Liver (tissue), 9 donors: ENCODE results near the gene GTF2E1. TPM values are rescaled to one million over a fixed set of nuclear protein-coding genes. Genes with fewer than 3 reads are reported as not detected.

ENCODE experiments used
- DNase-seq: peaks from one replicate; pipeline ENCODE4 v3.0.0-alpha.2; 2017; ENCODE audit warnings: low spot score
- H3K27ac ChIP-seq, 2 donors: one replicate each; pipeline ENCODE4 v1.7.0; 2013; ENCODE audit warnings: inconsistent platforms in 2 of 2, low read length in 2 of 2, control low read depth in 1 of 2, low read depth in 1 of 2, mild to moderate bottlenecking in 1 of 2
- H3K27me3 ChIP-seq, 4 donors: one replicate each; pipeline versions ENCODE4 v1.6.1 to v1.7.0; 2013; ENCODE audit warnings: low read length in 3 of 4, inconsistent platforms in 1 of 4, mild to moderate bottlenecking in 1 of 4, moderate library complexity in 1 of 4; ENCODE audit not compliant: control insufficient read depth in 4 of 4, insufficient read depth in 4 of 4
- H3K36me3 ChIP-seq, 4 donors: one replicate each; pipeline versions ENCODE4 v1.6.1 to v1.7.0; 2013; ENCODE audit warnings: low read length in 3 of 4, mild to moderate bottlenecking in 3 of 4, low read depth in 1 of 4, moderate library complexity in 1 of 4; ENCODE audit not compliant: control insufficient read depth in 4 of 4, insufficient read depth in 3 of 4
- H3K4me1 ChIP-seq, 4 donors: one replicate each; pipeline versions ENCODE4 v1.6.1 to v1.7.0; 2013; ENCODE audit warnings: low read length in 3 of 4, mild to moderate bottlenecking in 3 of 4, moderate library complexity in 1 of 4; ENCODE audit not compliant: control insufficient read depth in 4 of 4, insufficient read depth in 4 of 4
- H3K4me3 ChIP-seq, 3 donors: one replicate each; pipeline versions ENCODE4 v1.6.1 to v1.7.0; 2013; ENCODE audit warnings: low read length in 3 of 3, control low read depth in 1 of 3, low read depth in 1 of 3, mild to moderate bottlenecking in 1 of 3
- H3K9ac ChIP-seq, 2 donors: one replicate each; pipeline ENCODE4 v1.7.0; 2013; ENCODE audit warnings: low read length in 2 of 2, mild to moderate bottlenecking in 2 of 2, moderate library complexity in 2 of 2, control low read depth in 1 of 2, low read depth in 1 of 2
- H3K9me3 ChIP-seq, 4 donors: one replicate each; pipeline versions ENCODE4 v1.6.1 to v1.7.0; 2013; ENCODE audit warnings: low read length in 3 of 4; ENCODE audit not compliant: control insufficient read depth in 4 of 4
- EGR1 ChIP-seq, 2 donors: IDR thresholded peaks; 2 replicates each; pipeline ENCODE4 v1.6.1; 2016 to 2018; ENCODE audit warnings: antibody characterized with exemption in 2 of 2, low read depth in 2 of 2
- FOXA1 ChIP-seq: IDR thresholded peaks from 2 replicates; pipeline ENCODE4 v1.6.1; 2016; ENCODE audit warnings: antibody characterized with exemption
- GABPA ChIP-seq, 2 donors: IDR thresholded peaks in 1 of 2; conservative IDR thresholded peaks in 1 of 2; 2 replicates each; pipeline ENCODE4 v1.6.1; 2016; ENCODE audit warnings: antibody characterized with exemption in 2 of 2, mild to moderate bottlenecking in 1 of 2, moderate library complexity in 1 of 2
- HNF4A ChIP-seq, 2 donors: conservative IDR thresholded peaks; 2 replicates each; pipeline ENCODE4 v1.6.1; 2016; ENCODE audit warnings: antibody characterized with exemption in 2 of 2, mild to moderate bottlenecking in 2 of 2
- HNF4G ChIP-seq: IDR thresholded peaks from 2 replicates; pipeline ENCODE4 v1.6.1; 2016; ENCODE audit warnings: antibody characterized with exemption
- JUND ChIP-seq, 2 donors: IDR thresholded peaks; 2 replicates each; pipeline ENCODE4 v1.6.1; 2016; ENCODE audit warnings: antibody characterized with exemption in 2 of 2
- MAX ChIP-seq: IDR thresholded peaks from 2 replicates; pipeline ENCODE4 v1.6.1; 2016; ENCODE audit warnings: antibody characterized with exemption
- NR2F2 ChIP-seq: IDR thresholded peaks from 2 replicates; pipeline ENCODE4 v1.6.1; 2016; ENCODE audit warnings: antibody characterized with exemption
- RAD21 ChIP-seq, 2 donors: IDR thresholded peaks; 2 replicates each; pipeline ENCODE4 v1.6.1; 2016; ENCODE audit warnings: antibody characterized with exemption in 2 of 2, mild to moderate bottlenecking in 2 of 2
- REST ChIP-seq: IDR thresholded peaks from 2 replicates; pipeline ENCODE4 v1.6.1; 2016; ENCODE audit warnings: antibody characterized with exemption, mild to moderate bottlenecking
- SP1 ChIP-seq: IDR thresholded peaks from 2 replicates; pipeline ENCODE4 v1.6.1; 2018; ENCODE audit warnings: antibody characterized with exemption, mild to moderate bottlenecking
- TAF1 ChIP-seq: conservative IDR thresholded peaks from 2 replicates; pipeline ENCODE4 v1.6.1; 2016; ENCODE audit warnings: antibody characterized with exemption, mild to moderate bottlenecking
- YY1 ChIP-seq: IDR thresholded peaks from 2 replicates; pipeline ENCODE4 v1.6.1; 2016; ENCODE audit warnings: antibody characterized with exemption, mild to moderate bottlenecking
- WGBS: extraction: QIAGEN DNeasy Blood & Tissue Kit; methylation state at CpG from one replicate; pipeline ENCODE4 v1.1.7; 2013; 5-methylcytosine and 5-hydroxymethylcytosine counted together
- polyA plus RNA-seq, 2 donors: library from polyadenylated mRNA; stranded (reverse) in 1 of 2; unstranded in 1 of 2; fragments of 200-250 nt in 1 of 2; fragments of >200 nt in 1 of 2; fragmentation: Nextera tagmentation in 1 of 2; extraction: Ambion mirVana in 1 of 2; gene quantifications; one replicate each; pipeline versions ENCODE4 v1.2.1 to v1.2.3, GENCODE V29; 2013 to 2015
- total RNA-seq, 2 donors: library from RNA; depleted of rRNA; stranded (reverse); fragments of >200 nt; gene quantifications; one replicate each; pipeline ENCODE4 v1.2.3, GENCODE V29; 2014
- TF ChIP-seq, protein P1 (sequence below): IDR thresholded peaks from 2 replicates; pipeline ENCODE4 v1.6.1; 2016; ENCODE audit warnings: antibody characterized with exemption
- TF ChIP-seq, protein P2 (sequence below): fragments of 150-350 bp; IDR thresholded peaks from 2 replicates; pipeline ENCODE4 v1.5.1; 2017; ENCODE audit warnings: improper control_type of control experiment, low read depth, low read length; ENCODE audit not compliant: missing input control
- TF ChIP-seq, protein P3 (sequence below): IDR thresholded peaks from 2 replicates; pipeline ENCODE4 v1.6.1; 2016; ENCODE audit warnings: antibody characterized with exemption
- donor health status: healthy.
- donor health status: healthy.
- donor health status: healthy.
- donor health status: healthy.
- donor health status: healthy.

The GTF2E1 gene
- total and polyA plus RNA-seq, 4 donors, result 2.3 to 9.5 (median 3.9) TPM

GRCh38 chr3:120708408-120708807 is 34.1 kb upstream of the GTF2E1 start:
- Histone ChIP-seq H3K4me1 (peaks cover 0 to 5% (median 2%) of the 10 kb centered on the region in 4 donors), H3K9ac (no peak overlapping the region), H3K27me3 (no peaks in the 10 kb centered on the region), H3K36me3 (peaks cover 0 to 7% (median 0%) of the 10 kb centered on the region in 4 donors), H3K9me3 (no peaks in the 10 kb centered on the region), H3K4me3 (no peak overlapping the region), H3K27ac (no peak overlapping the region)
- DNase-seq, result no peak
- TF ChIP-seq NR2F2 (no peak), RAD21 (IDR thresholded peaks at IDR 0.05) (no peak), YY1 (no peak), REST (no peak), MAX (no peak)
- TF ChIP-seq, protein P1, sequence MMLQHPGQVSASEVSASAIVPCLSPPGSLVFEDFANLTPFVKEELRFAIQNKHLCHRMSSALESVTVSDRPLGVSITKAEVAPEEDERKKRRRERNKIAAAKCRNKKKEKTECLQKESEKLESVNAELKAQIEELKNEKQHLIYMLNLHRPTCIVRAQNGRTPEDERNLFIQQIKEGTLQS, result no peak

DNA sequence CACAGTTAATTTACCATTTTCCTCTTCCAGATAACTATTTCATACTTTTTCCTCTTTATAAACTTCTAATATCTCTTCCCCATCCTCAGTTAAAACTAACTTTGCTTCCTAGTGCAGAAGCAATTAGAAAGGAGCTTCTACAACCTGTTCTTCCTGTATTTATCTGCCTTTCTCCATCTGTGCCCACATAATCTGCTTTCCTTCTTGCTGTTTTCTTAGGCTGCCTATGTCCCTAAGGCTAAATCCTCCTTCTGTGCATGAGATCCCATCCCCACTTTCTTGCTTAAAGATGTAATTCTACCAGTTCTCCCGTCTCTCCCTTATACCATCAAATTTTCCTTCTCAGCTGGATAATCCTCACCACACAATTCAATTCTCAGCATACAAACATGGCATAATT is 32.2 kb upstream of the GTF2E1 start:
- no peaks in the 10 kb centered on the region for H3K9me3 ChIP-seq
- H3K27ac ChIP-seq, result no peak overlapping the region
- 95% methylated on average over 1 of the region's 1 CpG for WGBS
- no peak for DNase-seq
- peaks cover 0 to 5% (median 2%) of the 10 kb centered on the region in 4 donors for H3K4me1 ChIP-seq
- peaks cover 0 to 5% (median 0%) of the 10 kb centered on the region in 4 donors for H3K36me3 ChIP-seq
- H3K9ac ChIP-seq, result no peak overlapping the region
- no peaks in the 10 kb centered on the region for H3K27me3 ChIP-seq
- TF ChIP-seq GABPA (IDR thresholded peaks at IDR 0.05 in 1 of 2, conservative IDR thresholded peaks at IDR 0.05 in 1 of 2) (no peak), FOXA1 (no peak), RAD21 (IDR thresholded peaks at IDR 0.05) (no peak), YY1 (no peak), MAX (no peak), TAF1 (no peak), HNF4A (conservative IDR thresholded peaks at IDR 0.05) (no peak), REST (no peak), JUND (IDR thresholded peaks at IDR 0.05) (no peak), SP1 (no peak), EGR1 (IDR thresholded peaks at IDR 0.05; ENCODE audit: low read depth in 2 of 2) (no peak), NR2F2 (no peak), HNF4G (no peak)
- TF ChIP-seq, protein P1, result no peak
- TF ChIP-seq, protein P2, sequence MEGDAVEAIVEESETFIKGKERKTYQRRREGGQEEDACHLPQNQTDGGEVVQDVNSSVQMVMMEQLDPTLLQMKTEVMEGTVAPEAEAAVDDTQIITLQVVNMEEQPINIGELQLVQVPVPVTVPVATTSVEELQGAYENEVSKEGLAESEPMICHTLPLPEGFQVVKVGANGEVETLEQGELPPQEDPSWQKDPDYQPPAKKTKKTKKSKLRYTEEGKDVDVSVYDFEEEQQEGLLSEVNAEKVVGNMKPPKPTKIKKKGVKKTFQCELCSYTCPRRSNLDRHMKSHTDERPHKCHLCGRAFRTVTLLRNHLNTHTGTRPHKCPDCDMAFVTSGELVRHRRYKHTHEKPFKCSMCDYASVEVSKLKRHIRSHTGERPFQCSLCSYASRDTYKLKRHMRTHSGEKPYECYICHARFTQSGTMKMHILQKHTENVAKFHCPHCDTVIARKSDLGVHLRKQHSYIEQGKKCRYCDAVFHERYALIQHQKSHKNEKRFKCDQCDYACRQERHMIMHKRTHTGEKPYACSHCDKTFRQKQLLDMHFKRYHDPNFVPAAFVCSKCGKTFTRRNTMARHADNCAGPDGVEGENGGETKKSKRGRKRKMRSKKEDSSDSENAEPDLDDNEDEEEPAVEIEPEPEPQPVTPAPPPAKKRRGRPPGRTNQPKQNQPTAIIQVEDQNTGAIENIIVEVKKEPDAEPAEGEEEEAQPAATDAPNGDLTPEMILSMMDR, result no peak
- TF ChIP-seq, protein P3, sequence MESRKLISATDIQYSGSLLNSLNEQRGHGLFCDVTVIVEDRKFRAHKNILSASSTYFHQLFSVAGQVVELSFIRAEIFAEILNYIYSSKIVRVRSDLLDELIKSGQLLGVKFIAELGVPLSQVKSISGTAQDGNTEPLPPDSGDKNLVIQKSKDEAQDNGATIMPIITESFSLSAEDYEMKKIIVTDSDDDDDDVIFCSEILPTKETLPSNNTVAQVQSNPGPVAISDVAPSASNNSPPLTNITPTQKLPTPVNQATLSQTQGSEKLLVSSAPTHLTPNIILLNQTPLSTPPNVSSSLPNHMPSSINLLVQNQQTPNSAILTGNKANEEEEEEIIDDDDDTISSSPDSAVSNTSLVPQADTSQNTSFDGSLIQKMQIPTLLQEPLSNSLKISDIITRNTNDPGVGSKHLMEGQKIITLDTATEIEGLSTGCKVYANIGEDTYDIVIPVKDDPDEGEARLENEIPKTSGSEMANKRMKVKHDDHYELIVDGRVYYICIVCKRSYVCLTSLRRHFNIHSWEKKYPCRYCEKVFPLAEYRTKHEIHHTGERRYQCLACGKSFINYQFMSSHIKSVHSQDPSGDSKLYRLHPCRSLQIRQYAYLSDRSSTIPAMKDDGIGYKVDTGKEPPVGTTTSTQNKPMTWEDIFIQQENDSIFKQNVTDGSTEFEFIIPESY, result no peak
- H3K4me3 ChIP-seq, result no peak overlapping the region
